Activated T-helper 9 cell treated with anti-CD3 and anti-CD28 coated beads, Interleukin-2, amount 50 U/mL, for 16 hours (primary cell): ENCODE measurements around the gene ARHGEF19.
A peak's percentile ranks its signal among the peaks of the same experiment; 100 is the strongest.
"Not testable (repeated sequence)": the region's sequence is repeated elsewhere in the genome, so short reads cannot be mapped to it uniquely, and the experiment has no call there.

Experiments used
- DNase-seq: peaks from one replicate; pipeline ENCODE4 v3.0.0-alpha.2; 2020; ENCODE audit warnings: low read depth

Gene ARHGEF19

DNA sequence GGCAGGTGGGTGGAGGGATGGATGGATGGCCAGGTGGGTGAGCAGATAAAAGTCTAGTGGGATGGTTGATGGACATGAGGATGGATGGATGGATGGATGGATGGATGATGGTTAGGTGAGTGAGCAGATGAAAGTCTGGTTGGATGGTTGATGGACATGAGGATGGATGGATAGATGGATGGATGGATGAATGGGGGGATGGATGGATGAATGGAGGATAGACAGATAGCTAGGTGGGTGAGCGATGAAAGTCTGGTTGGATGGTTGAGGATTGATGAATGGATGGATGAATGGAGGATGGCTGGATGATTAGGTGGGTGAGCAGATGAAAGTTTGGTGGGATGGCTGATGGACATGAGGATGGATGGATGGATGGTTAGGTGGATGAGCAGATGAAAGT is 9.0 kb upstream of the ARHGEF19 start:
- DNase-seq: no peak

DNA sequence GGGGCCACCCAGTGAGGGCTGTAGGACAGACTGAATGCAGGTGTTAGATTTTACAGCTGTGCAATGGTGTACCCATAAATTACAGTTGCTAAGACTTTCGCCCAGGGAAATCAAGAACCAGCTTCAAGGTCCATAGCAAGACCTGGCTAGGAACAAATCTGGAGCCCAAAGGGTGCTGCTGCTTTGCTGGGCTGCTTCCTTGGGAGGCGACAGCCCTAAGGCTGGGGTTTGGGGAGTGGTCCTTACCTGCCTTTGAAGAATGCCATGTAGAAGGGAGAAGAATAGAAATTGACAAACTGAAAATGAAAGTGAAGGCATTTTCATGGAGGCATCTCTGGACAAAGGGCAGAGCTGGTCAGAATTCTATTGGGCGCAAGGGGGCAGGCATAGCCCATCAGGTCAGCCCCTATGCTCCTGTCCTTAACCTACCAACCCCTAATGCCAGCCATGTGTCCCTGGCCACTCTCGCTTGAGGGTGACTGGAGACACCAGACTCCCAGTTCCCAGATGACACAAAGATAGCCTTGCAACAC is 7.6 kb upstream of the ARHGEF19 start:
- no peak for DNase-seq

DNA sequence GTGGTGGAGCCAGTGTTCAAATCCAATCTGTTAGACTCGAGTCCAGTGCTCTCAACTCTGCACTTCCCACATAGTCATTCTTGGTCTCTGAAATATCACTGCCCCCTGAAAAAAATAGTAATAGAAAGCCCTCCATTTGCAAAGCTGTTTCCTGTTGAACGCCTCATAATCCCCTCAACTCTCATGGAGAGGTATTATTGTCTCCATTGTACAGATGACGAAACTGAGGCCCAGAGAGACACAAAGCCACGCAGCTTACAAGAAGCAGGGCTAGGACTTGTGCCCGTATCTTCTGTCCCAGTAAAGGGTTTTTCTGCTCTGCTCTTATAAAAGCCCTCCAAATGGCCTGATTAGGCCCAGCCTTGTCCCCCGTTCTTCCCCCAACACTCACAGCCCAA is 6.2 kb upstream of the ARHGEF19 start:
- DNase-seq: no peak

- DNase-seq: no peak
These were observed 5.7 kb upstream of the ARHGEF19 start for GRCh38 chr1:16218014-16218673.

- peak; percentile 88 for DNase-seq
These were observed 4.8 kb upstream of the ARHGEF19 start for GRCh38 chr1:16217061-16217785.

DNA sequence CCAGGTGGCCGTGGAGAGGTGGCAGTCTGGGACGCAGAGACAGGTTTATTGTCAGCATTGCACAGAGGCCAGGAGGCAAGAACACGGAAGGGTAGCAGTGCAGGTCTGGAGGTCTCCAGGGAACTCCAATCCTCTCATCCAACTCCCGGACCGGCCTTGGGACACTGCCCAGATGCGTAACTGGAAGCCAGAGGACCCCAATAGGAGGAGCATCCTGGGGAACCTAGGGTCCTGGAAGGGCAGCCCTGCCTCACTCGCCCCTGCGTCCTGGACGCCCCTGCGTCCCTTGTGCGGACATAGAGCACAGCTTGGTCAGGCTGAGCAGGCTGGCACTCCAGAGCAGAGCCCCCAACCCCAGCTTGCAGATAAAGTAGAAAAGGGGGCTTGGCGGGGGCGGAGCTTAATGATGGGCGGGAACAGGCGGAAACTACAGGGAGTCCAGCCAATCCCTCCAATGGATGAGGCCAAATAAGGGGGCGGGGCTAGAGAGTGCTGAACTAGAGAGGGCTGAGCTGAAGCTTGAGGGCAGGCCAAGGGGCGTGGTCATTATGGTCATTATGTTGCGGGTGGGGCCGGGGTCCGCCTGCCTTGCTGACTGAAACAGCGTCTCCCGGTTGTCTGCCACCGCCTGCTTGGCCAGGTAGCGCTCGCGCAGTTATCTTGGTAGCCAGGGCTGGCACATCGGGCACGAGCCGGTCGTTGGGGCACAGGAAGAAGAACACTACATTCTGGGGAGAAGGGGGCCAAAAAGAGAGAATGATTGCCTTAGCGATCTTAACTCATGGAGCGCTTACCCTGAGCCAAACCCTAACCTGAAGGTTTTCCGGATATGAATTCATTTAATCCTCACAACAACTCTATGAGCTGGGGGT is 3.7 kb upstream of the ARHGEF19 start:
- peak; percentile 32 for DNase-seq

- not testable (repeated sequence) for DNase-seq
These were observed 2.8 kb upstream of the ARHGEF19 start for GRCh38 chr1:16215240-16215639.

DNA sequence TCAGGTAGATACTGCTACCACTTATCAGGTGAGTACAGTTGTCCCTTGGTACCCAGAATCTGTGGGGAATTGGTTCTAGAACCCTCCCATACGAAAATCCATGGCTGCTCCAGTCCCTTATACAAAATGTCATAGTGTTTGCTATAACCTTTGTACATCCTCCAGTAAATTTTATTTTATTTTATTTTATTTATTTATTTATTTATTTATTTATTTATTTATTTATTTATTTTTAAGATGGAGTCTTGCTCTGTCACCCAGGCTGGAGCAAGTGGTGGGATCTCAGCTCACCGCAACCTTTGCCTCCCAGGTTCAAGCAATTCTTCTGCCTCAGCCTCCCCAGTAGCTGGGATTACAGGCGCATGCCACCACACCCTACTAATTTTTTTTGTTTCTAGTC is 1.1 kb upstream of the ARHGEF19 start:
- DNase-seq: not testable (repeated sequence)

DNA sequence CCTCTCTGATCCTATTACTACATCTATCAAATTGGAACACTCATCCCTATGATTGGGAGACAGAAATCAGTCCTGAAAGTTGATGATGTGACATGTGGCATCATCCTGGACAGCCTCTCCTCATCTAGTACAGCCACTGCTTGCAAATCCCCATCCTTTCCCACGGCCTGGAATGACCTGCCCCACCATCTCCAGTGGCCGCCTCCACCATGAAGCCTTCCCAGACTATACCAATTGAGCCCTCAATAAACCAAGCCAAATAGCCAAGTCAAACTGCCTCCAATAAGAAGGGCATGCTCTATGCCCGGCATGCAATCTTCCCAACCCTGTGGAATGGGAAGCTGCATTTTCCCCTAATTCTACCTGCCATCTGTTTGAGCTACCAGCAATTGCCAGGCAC is 561 bp upstream of the ARHGEF19 start:
- DNase-seq: no peak

DNA sequence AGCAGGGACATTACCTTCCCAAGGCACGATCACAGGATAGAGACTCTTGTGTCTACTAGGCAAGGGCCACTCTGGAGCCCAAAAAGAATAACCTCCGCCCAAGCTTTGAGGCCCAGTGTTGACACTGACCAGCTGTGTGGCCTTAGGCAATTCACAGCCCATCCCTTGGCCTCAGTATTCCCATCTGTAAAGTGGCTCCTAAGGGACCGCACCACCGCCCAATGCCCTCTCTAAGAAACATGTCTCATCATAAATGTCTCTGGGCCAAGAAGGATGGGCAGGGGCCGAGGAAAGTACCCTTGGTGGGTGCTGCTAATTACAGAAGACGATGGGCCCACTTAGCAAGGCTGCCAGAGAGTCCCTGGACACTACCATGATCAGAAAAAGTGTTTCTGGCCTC is 628 bp downstream of the ARHGEF19 start:
- no peak for DNase-seq

DNA sequence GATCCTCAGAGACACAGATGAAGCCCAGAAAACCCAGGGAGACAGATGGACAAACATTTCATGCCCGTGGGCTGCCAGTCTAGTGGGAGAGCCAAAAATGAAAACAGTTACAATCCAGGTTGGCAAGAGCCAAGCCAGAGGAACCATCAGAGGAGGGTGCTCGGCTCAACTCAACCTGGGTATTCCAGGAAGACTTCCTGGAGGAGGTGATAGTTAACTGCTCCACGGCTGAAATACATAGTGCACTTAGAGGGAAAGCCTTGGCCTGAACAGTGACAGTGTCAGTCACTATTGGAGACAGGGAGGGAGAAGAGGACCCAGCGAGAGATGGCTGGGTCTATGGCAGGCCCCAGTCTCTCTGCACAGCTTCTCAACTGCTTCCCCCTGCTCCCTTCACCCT is 1.9 kb downstream of the ARHGEF19 start:
- DNase-seq: no peak

- no peak for DNase-seq
These were observed 2.5 kb downstream of the ARHGEF19 start for GRCh38 chr1:16209847-16210407.

GRCh38 chr1:16209132-16209846 is 3.2 kb downstream of the ARHGEF19 start:
- DNase-seq: no peak

DNA sequence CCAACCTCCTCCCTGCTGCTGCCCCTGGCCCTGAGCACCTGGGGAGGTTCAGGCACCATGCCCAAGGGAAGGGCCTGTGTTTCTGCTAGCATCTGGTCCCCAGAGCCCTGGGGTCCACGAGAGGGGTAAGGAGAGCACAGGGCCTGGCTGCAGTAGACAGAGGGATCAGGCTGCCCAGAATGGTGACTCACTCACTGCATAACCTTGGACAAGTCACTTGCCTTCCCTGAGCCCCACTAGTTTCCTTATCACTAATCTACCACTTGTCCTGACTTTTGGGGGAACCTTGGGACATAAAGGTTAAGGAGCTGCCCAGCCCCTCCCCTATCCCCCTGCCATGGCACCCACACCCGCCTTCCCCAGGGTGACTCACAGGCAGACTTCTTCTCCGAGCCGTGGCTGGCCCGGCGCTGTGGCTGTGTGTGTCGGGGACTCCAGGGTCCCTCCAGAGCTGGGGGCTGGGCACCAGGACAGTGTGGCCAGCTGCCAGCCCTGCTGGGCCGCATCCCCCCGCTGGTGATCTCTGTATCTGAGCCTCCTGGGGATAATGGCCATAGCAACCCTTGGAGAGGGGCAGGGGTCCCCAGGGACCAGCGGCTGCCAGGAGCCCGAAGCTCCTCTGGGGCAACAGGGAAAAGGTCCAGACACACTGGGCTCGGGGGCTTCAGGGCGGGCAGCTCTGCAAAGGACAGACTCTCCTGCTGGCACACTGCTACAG is 4.0 kb downstream of the ARHGEF19 start:
- DNase-seq: no peak

DNA sequence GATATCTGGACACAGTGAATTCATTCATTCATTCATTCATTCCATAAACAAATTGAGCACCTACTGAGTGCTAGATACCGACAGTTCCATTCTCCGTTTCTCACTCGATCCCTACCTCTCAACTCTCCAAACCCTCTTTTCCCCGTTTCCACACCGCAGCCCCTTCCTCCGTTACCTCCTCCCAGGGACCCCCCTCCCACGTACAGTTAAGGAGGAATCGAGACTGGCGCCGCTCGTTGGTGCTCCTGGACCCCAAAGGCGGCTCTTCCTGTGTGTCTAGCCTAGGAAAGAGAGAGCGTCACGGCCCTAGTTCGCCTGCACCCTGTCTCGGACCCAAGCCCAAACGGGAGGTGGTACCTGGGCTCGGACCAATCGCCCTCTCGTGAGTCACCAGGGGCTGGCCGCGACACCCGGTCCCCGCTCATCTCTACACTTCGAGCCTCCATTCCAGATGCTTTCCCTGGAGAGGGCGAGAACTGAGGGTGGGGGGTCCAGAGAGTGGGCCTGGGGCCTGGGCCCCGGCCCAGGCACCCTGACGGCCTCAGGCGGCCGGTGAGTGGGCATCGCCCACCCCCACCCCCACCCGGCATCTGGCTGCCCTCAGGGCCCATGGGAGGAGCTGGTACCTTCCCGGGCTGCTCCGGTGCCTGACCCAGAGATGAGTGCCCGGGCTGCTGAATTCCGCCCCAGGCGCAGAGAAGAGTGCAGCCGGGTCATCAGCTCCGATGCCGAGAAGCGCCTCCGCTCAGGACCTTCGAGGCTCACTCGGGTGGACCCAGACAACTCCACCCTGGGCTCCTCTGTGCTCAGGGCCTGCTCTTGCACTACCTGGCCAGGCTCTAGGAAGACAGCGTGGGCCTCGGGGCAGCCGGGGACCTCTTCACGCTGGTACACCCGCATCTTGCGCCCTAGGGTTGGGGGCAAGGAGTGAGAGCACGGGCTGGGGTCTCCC is 4.9 kb downstream of the ARHGEF19 start:
- DNase-seq: no peak

DNA sequence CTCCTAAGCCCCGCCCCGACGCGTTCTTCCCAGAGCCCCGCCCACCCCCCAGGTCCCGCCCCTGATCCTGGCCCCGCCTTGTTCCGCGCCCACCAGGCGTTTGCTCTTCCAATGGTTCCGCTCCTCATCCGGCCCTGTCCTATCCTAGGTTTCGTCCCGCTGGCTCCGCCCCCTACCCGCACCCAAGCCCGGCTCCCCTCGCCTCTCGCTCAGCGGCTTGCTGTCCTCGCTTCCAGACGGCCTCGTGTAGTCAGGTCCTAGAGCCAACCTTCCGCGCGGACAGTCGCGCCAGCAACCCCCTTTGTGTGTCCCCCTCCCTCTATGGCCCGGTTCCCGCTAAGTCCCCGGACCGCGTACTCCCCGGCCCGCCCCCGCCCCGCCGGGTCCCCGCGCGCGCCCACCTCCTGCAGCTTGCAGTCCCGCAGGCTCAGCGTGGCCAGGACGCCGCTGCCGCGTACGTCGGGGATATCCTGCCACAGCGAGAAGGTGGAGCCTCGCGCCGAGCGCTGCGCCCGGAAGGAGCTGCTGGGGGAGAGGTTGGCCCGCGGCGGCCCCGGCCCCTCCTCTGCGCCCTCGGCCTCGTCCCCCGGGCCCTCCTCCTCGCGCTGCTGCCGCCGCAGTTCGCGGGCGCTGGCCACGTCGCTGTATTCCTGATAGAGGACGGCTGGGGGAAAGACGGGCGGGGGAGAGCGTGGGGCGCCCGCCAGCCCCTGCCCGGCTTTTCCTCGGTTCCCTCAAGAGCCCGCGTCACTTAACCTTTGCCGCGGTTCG is 5.7 kb downstream of the ARHGEF19 start:
- peak; percentile 88 for DNase-seq

- DNase-seq: no peak
These were observed 6.4 kb downstream of the ARHGEF19 start for GRCh38 chr1:16205891-16206546.

- no peak for DNase-seq
These were observed 7.1 kb downstream of the ARHGEF19 start for GRCh38 chr1:16205334-16205671.
